Stomach (tissue), 4 donors: ENCODE results near the gene DLG2.

Experiments used
- POLR2A ChIP-seq, 4 donors: fragments of 450-650 bp; IDR thresholded peaks; one replicate each; pipeline ENCODE4 v1.6.1; 2016; ENCODE audit warnings: antibody characterized with exemption in 4 of 4, control low read depth in 2 of 4, mild to moderate bottlenecking in 1 of 4, moderate library complexity in 1 of 4
- POLR2AphosphoS5 ChIP-seq, 3 donors: sonication (generic); formaldehyde crosslinking; IDR thresholded peaks; one replicate each; pipeline ENCODE4 v1.6.1; 2016; ENCODE audit warnings: antibody characterized with exemption in 3 of 3
- TF ChIP-seq, protein P1 (sequence below), 7 experiments: fragments of 450-650 bp in 4 of 7; fragments of 200-600 bp in 3 of 7; sonication (generic) in 3 of 7; IDR thresholded peaks; one replicate each; pipeline ENCODE4 v1.5.1; 2016 to 2019; ENCODE audit warnings: antibody characterized with exemption in 7 of 7, control low read depth in 2 of 7, mild to moderate bottlenecking in 1 of 7

DNA sequence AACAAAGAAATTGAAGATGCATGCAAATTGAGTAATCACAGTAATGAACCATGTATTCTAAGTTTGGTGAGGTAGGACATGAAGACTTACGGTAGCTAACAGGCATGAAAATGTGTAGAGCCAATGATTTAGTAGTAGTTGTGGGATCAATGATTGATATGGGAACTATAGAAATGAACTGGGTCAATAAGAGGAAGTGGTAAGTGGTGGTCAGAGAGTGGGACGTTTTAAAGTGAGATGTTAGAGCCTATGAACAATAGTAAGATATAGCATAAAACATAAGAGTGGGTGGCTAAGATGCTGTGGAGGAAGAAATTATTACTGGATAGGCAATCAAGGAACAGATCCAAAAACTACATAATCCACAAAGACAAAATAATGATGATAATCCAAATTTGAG lies 45.0 kb downstream of the DLG2 start:
- TF ChIP-seq POLR2AphosphoS5 (IDR thresholded peaks at IDR 0.05) (no peak), POLR2A (IDR thresholded peaks at IDR 0.05) (no peak)
- TF ChIP-seq, protein P1, sequence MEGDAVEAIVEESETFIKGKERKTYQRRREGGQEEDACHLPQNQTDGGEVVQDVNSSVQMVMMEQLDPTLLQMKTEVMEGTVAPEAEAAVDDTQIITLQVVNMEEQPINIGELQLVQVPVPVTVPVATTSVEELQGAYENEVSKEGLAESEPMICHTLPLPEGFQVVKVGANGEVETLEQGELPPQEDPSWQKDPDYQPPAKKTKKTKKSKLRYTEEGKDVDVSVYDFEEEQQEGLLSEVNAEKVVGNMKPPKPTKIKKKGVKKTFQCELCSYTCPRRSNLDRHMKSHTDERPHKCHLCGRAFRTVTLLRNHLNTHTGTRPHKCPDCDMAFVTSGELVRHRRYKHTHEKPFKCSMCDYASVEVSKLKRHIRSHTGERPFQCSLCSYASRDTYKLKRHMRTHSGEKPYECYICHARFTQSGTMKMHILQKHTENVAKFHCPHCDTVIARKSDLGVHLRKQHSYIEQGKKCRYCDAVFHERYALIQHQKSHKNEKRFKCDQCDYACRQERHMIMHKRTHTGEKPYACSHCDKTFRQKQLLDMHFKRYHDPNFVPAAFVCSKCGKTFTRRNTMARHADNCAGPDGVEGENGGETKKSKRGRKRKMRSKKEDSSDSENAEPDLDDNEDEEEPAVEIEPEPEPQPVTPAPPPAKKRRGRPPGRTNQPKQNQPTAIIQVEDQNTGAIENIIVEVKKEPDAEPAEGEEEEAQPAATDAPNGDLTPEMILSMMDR (IDR thresholded peaks at IDR 0.05) = no peak
